Measurements from ENCODE around the gene ORAI3. TPM values are rescaled to one million over a fixed set of nuclear protein-coding genes. Genes with fewer than 3 reads are reported as not detected.

ORAI3 gene
- total and polyA plus RNA-seq, 2 of the 13 experiments (the other 11 are each of a cell fraction or from before 2014, with no cell fraction given), result 11.4 to 32.0 TPM

- TF ChIP-seq, protein P1, sequence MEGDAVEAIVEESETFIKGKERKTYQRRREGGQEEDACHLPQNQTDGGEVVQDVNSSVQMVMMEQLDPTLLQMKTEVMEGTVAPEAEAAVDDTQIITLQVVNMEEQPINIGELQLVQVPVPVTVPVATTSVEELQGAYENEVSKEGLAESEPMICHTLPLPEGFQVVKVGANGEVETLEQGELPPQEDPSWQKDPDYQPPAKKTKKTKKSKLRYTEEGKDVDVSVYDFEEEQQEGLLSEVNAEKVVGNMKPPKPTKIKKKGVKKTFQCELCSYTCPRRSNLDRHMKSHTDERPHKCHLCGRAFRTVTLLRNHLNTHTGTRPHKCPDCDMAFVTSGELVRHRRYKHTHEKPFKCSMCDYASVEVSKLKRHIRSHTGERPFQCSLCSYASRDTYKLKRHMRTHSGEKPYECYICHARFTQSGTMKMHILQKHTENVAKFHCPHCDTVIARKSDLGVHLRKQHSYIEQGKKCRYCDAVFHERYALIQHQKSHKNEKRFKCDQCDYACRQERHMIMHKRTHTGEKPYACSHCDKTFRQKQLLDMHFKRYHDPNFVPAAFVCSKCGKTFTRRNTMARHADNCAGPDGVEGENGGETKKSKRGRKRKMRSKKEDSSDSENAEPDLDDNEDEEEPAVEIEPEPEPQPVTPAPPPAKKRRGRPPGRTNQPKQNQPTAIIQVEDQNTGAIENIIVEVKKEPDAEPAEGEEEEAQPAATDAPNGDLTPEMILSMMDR (CRISPR knock-in tag; IDR thresholded peaks at IDR 0.05), result no peak
- no peak for TF ChIP-seq MIXL1 (CRISPR knock-in tag; IDR thresholded peaks at IDR 0.05)
- TF ChIP-seq ZNF331 (CRISPR knock-in tag; IDR thresholded peaks at IDR 0.05), result peak; percentile 11; the same call in 1 of the 2 replicates
- peak; percentile 24; the same call in 1 of the 2 replicates for TF ChIP-seq ZNF652 (CRISPR knock-in tag; IDR thresholded peaks at IDR 0.05; ENCODE audit: borderline replicate concordance, low read depth)
- peak; percentile 87; the same call in 1 of the 2 replicates for TF ChIP-seq CHD4 (IDR thresholded peaks at IDR 0.05; ENCODE audit: borderline replicate concordance, low read length)
- TF ChIP-seq CCDC6 (CRISPR knock-in tag; IDR thresholded peaks at IDR 0.05), result 0 out of 2 replicates have a peak, but pooled peaks have one; percentile 61
- no peak for TF ChIP-seq PRDM4 (CRISPR knock-in tag; IDR thresholded peaks at IDR 0.05; ENCODE audit: borderline replicate concordance)
- TF ChIP-seq ATF4 (CRISPR knock-in tag; IDR thresholded peaks at IDR 0.05), result no peak
- TF ChIP-seq SALL1 (CRISPR knock-in tag; IDR thresholded peaks at IDR 0.05), result peak; percentile 74
- peak in 1 of 2 experiments; percentile 22; a peak in 1 of 4 replicates for TF ChIP-seq KLF16 (CRISPR knock-in tag; IDR thresholded peaks at IDR 0.05)
- TF ChIP-seq ZFP90 (CRISPR knock-in tag; IDR thresholded peaks at IDR 0.05; ENCODE audit: borderline replicate concordance), result no peak
- peak; percentile 57; the same call in 1 of the 2 replicates for TF ChIP-seq KDM6A (CRISPR knock-in tag; IDR thresholded peaks at IDR 0.05; ENCODE audit: low read depth)
- peak; percentile 46; the same call in 1 of the 2 replicates for TF ChIP-seq MTERF4 (CRISPR knock-in tag; IDR thresholded peaks at IDR 0.05)
- TF ChIP-seq KLF12 (CRISPR knock-in tag; IDR thresholded peaks at IDR 0.05; ENCODE audit: borderline replicate concordance), result peak; percentile 21; the same call in 1 of the 2 replicates
- TF ChIP-seq, protein P2, sequence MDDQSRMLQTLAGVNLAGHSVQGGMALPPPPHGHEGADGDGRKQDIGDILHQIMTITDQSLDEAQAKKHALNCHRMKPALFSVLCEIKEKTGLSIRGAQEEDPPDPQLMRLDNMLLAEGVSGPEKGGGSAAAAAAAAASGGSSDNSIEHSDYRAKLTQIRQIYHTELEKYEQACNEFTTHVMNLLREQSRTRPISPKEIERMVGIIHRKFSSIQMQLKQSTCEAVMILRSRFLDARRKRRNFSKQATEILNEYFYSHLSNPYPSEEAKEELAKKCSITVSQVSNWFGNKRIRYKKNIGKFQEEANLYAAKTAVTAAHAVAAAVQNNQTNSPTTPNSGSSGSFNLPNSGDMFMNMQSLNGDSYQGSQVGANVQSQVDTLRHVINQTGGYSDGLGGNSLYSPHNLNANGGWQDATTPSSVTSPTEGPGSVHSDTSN (CRISPR knock-in tag; IDR thresholded peaks at IDR 0.05; ENCODE audit: borderline replicate concordance), result 0 out of 2 replicates have a peak, but pooled peaks have one; percentile 36
- TF ChIP-seq ZNF644 (CRISPR knock-in tag; IDR thresholded peaks at IDR 0.05; ENCODE audit: low read depth), result 0 out of 2 replicates have a peak, but pooled peaks have one; percentile 38
- TF ChIP-seq FOXP4 (CRISPR knock-in tag; IDR thresholded peaks at IDR 0.05), result peak; percentile 3; the same call in 1 of the 2 replicates
- peak; percentile 46; the same call in 1 of the 2 replicates for TF ChIP-seq DRAP1 (CRISPR knock-in tag; IDR thresholded peaks at IDR 0.05)
- TF ChIP-seq FOSL2 (CRISPR knock-in tag; IDR thresholded peaks at IDR 0.05), result peak; percentile 68
These were observed 47.6 kb downstream of the ORAI3 start (continued) for GRCh38 chr16:30996324-30996984.
